OCI-LY1 (cell line): ENCODE data around the gene CCDC70.

Source experiments
- EZH2 ChIP-seq: fragments of 200-600 bp; sonication (generic), shearing (Covaris generic); IDR thresholded peaks from 2 replicates; pipeline ENCODE4 v1.8.0; 2017; ENCODE audit warnings: borderline replicate concordance, mixed run types, mild to moderate bottlenecking, antibody characterized with exemption, low read length, moderate library complexity, mixed read lengths
- TF ChIP-seq, protein P1 (sequence below): fragments of 200-600 bp; sonication (generic), shearing (Covaris generic); IDR thresholded peaks from 2 replicates; pipeline ENCODE4 v1.5.1; 2017; ENCODE audit warnings: mild to moderate bottlenecking, antibody characterized with exemption, low read length, moderate library complexity, mixed read lengths

DNA sequence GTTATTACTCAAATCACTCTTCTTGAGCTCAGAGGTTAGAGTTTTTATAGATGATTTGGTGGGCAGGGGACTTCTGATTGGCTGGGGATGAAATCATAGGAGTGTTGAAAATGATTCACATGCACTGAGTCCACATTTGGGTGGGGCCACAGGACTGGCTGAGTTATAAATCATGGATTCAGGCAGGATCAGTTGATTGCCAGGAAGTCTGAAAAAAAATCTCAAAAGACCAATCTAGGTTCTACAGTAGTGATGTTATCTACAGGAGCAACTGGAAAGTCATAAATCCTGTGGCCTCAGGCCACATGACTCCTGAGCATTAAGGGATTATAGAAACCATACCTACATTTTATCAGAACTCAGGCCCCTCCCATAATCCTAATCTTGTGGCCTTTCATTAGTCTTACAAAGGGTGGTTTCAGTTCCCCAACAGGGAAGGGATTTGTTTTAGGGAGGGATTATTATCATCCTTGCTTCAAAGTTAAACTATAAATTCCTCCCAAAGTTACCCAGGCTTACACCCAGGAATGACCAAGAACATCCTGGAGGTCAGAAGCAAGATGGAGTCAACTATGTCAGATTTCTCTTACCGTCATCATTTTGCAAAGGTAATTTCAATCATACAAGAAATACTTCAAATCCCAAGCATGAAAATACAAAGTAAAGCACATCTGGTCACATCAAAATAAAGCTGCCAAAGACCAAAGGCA lies 5.6 kb upstream of the CCDC70 start:
- TF ChIP-seq, protein P1, sequence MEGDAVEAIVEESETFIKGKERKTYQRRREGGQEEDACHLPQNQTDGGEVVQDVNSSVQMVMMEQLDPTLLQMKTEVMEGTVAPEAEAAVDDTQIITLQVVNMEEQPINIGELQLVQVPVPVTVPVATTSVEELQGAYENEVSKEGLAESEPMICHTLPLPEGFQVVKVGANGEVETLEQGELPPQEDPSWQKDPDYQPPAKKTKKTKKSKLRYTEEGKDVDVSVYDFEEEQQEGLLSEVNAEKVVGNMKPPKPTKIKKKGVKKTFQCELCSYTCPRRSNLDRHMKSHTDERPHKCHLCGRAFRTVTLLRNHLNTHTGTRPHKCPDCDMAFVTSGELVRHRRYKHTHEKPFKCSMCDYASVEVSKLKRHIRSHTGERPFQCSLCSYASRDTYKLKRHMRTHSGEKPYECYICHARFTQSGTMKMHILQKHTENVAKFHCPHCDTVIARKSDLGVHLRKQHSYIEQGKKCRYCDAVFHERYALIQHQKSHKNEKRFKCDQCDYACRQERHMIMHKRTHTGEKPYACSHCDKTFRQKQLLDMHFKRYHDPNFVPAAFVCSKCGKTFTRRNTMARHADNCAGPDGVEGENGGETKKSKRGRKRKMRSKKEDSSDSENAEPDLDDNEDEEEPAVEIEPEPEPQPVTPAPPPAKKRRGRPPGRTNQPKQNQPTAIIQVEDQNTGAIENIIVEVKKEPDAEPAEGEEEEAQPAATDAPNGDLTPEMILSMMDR, result no peak
- TF ChIP-seq EZH2, result no peak
